HG03097 (cell line): ENCODE measurements around the gene REM2.

Experiments
- ATAC-seq: cut with Tn5 transposase; IDR thresholded peaks from one replicate; pipeline ENCODE4 v1.9.1; 2021; ENCODE audit not compliant: unreplicated experiment, low FRiP score

Gene REM2, protein sequence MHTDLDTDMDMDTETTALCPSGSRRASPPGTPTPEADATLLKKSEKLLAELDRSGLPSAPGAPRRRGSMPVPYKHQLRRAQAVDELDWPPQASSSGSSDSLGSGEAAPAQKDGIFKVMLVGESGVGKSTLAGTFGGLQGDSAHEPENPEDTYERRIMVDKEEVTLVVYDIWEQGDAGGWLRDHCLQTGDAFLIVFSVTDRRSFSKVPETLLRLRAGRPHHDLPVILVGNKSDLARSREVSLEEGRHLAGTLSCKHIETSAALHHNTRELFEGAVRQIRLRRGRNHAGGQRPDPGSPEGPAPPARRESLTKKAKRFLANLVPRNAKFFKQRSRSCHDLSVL

GRCh38 chr14:22883173-22883976 lies at the start of gene REM2:
Gene REM2, plus strand, starts transcription at chr14:22883222. Its CDS starts 66 bp downstream, at chr14:22883288.
- no peak for ATAC-seq

DNA sequence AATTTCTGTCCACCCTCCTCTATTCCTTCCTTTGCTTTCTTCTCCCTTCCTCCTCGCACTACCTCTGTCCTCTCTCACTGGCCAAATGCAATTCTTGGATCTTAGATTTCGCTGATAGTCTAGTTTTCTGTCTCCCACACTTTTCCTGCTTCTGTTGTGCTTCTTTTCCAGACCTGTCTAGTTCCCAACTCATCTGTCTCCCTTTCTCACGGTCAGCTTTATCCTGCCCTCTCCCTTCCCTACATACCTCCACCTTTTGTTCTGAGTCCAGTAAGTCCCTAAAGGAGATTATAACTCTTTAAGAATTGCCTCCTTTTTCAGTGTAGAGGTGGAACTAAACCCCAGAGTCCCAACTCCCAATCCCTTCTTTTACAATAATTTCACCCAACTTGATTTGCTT lies 47.5 kb upstream of the REM2 start:
- ATAC-seq, result no peak

DNA sequence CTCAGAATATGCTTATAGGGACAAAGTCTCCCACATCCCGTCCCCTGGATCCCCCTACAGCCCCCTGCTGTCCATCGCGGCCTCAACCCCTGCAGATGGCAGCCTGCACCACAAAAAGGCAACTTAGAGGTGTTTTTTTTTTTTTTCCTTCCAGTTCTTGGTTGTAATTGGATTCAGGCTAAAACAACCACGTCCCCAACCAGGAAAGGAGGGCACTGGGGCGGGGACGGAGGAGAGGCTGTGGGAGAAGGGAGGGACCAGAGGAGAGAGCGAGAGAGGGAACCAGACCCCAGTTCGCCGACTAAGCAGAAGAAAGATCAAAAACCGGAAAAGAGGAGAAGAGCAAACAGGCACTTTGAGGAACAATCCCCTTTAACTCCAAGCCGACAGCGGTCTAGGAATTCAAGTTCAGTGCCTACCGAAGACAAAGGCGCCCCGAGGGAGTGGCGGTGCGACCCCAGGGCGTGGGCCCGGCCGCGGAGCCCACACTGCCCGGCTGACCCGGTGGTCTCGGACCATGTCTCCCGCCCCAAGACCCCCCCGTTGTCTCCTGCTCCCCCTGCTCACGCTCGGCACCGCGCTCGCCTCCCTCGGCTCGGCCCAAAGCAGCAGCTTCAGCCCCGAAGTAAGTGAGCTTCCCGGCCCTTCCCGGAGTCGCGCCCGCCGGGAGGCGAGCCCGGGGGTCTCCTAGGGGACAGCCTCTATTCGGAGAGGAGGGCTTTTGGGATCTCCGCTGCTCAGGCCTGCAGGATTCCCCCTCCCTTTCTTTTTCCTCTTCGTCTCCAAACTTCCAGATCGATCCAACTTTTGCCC lies 46.5 kb upstream of the REM2 start, which contains the start of gene MMP14:
TSS of gene MMP14 (plus strand) at position 285 of the 813 bp plus-strand sequence. CDS start at position 518, 233 bp downstream.
- no peak for ATAC-seq

GRCh38 chr14:22837114-22837749 lies 45.8 kb upstream of the REM2 start:
- ATAC-seq, result no peak

GRCh38 chr14:22837750-22838538 lies 45.1 kb upstream of the REM2 start:
- ATAC-seq, result no peak

DNA sequence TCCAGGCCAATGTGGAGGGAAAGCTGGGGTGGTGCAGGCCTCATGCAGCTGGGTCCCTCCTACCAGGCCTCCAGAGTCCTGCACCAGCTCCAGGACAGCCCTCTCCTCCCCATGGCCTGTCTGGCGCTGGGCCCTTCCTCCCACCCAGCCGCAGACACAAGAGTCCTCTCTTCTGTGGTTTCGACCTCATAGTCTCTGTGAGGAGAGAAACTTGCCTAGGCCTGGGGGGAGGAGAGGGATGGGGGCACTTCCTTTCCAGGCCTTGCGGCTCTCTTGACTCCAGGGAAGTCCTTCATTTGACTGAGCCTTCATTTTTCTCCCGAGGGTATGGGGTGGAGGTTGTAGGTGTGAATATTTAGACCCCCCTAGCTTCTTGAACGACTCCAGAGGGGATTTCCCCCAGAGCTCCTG lies 44.4 kb upstream of the REM2 start:
- no peak for ATAC-seq

GRCh38 chr14:22839159-22839779 lies 43.8 kb upstream of the REM2 start:
- no peak for ATAC-seq

- no peak for ATAC-seq
These were observed 41.7 kb upstream of the REM2 start for GRCh38 chr14:22841311-22841710.

GRCh38 chr14:22841769-22842168 lies 41.3 kb upstream of the REM2 start:
- no peak for ATAC-seq

- no peak for ATAC-seq
These were observed 40.6 kb upstream of the REM2 start for GRCh38 chr14:22842211-22843122.

GRCh38 chr14:22843123-22843925 lies 39.7 kb upstream of the REM2 start:
- no peak for ATAC-seq

DNA sequence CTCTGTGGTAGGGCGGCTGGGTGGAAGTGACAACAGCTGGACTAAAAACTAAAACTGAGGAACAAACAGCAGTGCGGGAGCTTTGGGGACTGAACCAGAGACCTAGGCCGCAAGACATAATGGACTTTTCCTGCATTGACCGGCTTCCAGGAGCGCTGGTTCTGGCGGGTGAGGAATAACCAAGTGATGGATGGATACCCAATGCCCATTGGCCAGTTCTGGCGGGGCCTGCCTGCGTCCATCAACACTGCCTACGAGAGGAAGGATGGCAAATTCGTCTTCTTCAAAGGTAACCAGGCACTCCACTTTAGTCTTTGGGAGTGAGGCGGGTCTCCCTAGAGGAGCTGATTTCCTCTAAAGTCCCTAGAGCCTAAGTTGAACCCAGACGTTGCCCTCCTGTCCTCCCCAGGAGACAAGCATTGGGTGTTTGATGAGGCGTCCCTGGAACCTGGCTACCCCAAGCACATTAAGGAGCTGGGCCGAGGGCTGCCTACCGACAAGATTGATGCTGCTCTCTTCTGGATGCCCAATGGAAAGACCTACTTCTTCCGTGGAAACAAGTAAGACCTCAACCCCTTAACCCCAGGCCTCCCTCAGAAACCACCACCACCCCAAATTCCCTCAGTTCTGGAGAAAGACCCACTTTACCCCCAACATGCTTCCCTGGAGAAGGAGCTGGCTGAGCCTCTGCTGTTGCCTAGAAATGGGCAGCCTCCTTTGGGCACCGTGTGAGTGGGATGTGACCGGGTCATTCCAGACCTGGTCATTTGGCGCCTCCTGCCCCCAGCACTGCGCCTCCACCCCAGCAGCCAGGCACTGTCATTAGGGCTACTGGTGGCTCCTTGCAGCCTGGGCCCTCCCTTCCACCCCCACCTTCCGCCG lies 38.6 kb upstream of the REM2 start:
- no peak for ATAC-seq

- ATAC-seq, result no peak
These were observed 38.0 kb upstream of the REM2 start for GRCh38 chr14:22845103-22845394.

- ATAC-seq, result no peak
These were observed 37.0 kb upstream of the REM2 start for GRCh38 chr14:22845821-22846625.

- ATAC-seq, result no peak
These were observed 36.2 kb upstream of the REM2 start for GRCh38 chr14:22846811-22847307.
